Fibroblast of lung (primary cell): ENCODE results near the gene ACTR1A. TPM values are rescaled to one million over a fixed set of nuclear protein-coding genes. Genes with fewer than 3 reads are reported as not detected.

Source experiments
- DNase-seq, 2 donors: peaks; one replicate each; pipeline versions ENCODE4 v3.0.0 to v3.0.0-alpha.2; 2010; ENCODE audit warnings: low read depth in 2 of 2
- H2AFZ ChIP-seq: 2 replicates; pipeline ENCODE4 v1.5.1; 2012; ENCODE audit warnings: low read length, control low read depth, inconsistent platforms
- H3K27ac ChIP-seq: 2 replicates; pipeline ENCODE4 v1.5.1; 2011; ENCODE audit warnings: low read length, control low read depth; ENCODE audit not compliant: insufficient read depth
- H3K27me3 ChIP-seq: 2 replicates; pipeline ENCODE4 v1.5.1; 2011; ENCODE audit warnings: mild to moderate bottlenecking, low read length; ENCODE audit not compliant: control insufficient read depth, insufficient read depth
- H3K36me3 ChIP-seq: 2 replicates; pipeline ENCODE4 v1.5.1; 2011; ENCODE audit warnings: low read length; ENCODE audit not compliant: control insufficient read depth, insufficient read depth
- H3K4me1 ChIP-seq: 2 replicates; pipeline ENCODE4 v1.5.1; 2011; ENCODE audit warnings: low read length; ENCODE audit not compliant: control insufficient read depth, insufficient read depth; ENCODE audit errors: extremely low read depth
- H3K4me2 ChIP-seq: 2 replicates; pipeline ENCODE4 v1.5.1; 2011; ENCODE audit warnings: low read length, control low read depth; ENCODE audit not compliant: insufficient read depth; ENCODE audit errors: extremely low read depth
- H3K4me3 ChIP-seq, 4 experiments: fragments of 200-600 bp in 1 of 4; sonication (generic) in 1 of 4; replicated peaks in 1 of 4; 2 replicates each; pipeline ENCODE4 v1.5.1; 2011 to 2016; ENCODE audit warnings: low read length in 4 of 4, low read depth in 3 of 4, mild to moderate bottlenecking in 3 of 4, control low read depth in 2 of 4, inconsistent platforms in 1 of 4, mixed read lengths in 1 of 4; ENCODE audit not compliant: insufficient read depth in 1 of 4; ENCODE audit errors: control extremely low read depth in 1 of 4
- H3K79me2 ChIP-seq: 2 replicates; pipeline ENCODE4 v1.5.1; 2012; ENCODE audit warnings: mild to moderate bottlenecking, low read length, inconsistent platforms; ENCODE audit not compliant: control insufficient read depth, insufficient read depth
- H3K9ac ChIP-seq: 2 replicates; pipeline ENCODE4 v1.5.1; 2011; ENCODE audit warnings: mild to moderate bottlenecking, low read length, control low read depth; ENCODE audit not compliant: insufficient read depth
- H3K9me3 ChIP-seq: 2 replicates; pipeline ENCODE4 v1.5.1; 2012; ENCODE audit warnings: low read depth, low read length; ENCODE audit not compliant: control insufficient read depth, insufficient read depth
- H4K20me1 ChIP-seq: 2 replicates; pipeline ENCODE4 v1.5.1; 2011; ENCODE audit warnings: low read length; ENCODE audit not compliant: control insufficient read depth, insufficient read depth; ENCODE audit errors: extremely low read depth
- CTCF ChIP-seq, 2 donors: IDR thresholded peaks in 1 of 2; conservative IDR thresholded peaks in 1 of 2; 1 replicate in 1 of 2; 2 replicates in 1 of 2; pipeline ENCODE4 v1.5.1; 2011 to 2012; ENCODE audit warnings: low read length in 2 of 2, control low read depth in 1 of 2, inconsistent platforms in 1 of 2, low read depth in 1 of 2, mild to moderate bottlenecking in 1 of 2
- EZH2 ChIP-seq: IDR thresholded peaks from 2 replicates; pipeline ENCODE4 v1.5.1; 2012; ENCODE audit warnings: low read length, control low read depth, mild to moderate bottlenecking; ENCODE audit errors: missing control alignments
- polyA plus RNA-seq, 2 donors: library from polyadenylated mRNA; depleted of rRNA in 1 of 2; stranded (reverse) in 1 of 2; unstranded in 1 of 2; fragments of >200 nt; gene quantifications; 2 replicates each; pipeline ENCODE4 v1.2.1, GENCODE V29; 2011 to 2012; ENCODE audit warnings: missing spikeins in 1 of 2
- total RNA-seq: library from RNA; depleted of rRNA; stranded (reverse); fragments of >200 nt; gene quantifications from 2 replicates; pipeline ENCODE4 v1.2.1, GENCODE V29; 2014

Gene ACTR1A
- total and polyA plus RNA-seq, 2 donors (not counting 1 experiment from before 2014, with no cell fraction given): 125 to 128 TPM

GRCh38 chr10:102497545-102497944 is 5.0 kb downstream of the ACTR1A start:
- peaks cover 2% of the 10 kb centered on the region for H3K36me3 ChIP-seq
- H3K79me2 ChIP-seq: peaks cover 84% of the 10 kb centered on the region
- no peaks in the 10 kb centered on the region for H3K4me1 ChIP-seq
- H3K27me3 ChIP-seq: no peaks in the 10 kb centered on the region
- H3K4me3 ChIP-seq: no peak overlapping the region
- TF ChIP-seq CTCF (conservative IDR thresholded peaks at IDR 0.05 in 1 of 2, IDR thresholded peaks at IDR 0.05 in 1 of 2; ENCODE audit: low read depth in 1 of 2, low read length in 2 of 2) (no peak), EZH2 (no peak)
- peaks cover 6% of the 10 kb centered on the region for H4K20me1 ChIP-seq
- H3K27ac ChIP-seq: no peak overlapping the region
- H3K9ac ChIP-seq: no peak overlapping the region
- no peak overlapping the region for H3K4me2 ChIP-seq
- no peaks in the 10 kb centered on the region for H3K9me3 ChIP-seq
- no peak overlapping the region for H2AFZ ChIP-seq
- DNase-seq: no peak

GRCh38 chr10:102493771-102494170 is 8.7 kb downstream of the ACTR1A start:
- Histone ChIP-seq H2AFZ (no peak overlapping the region), H3K4me1 (no peaks in the 10 kb centered on the region), H3K9ac (no peak overlapping the region), H3K27me3 (no peaks in the 10 kb centered on the region), H3K4me3 (no peak overlapping the region), H4K20me1 (peaks cover 6% of the 10 kb centered on the region), H3K79me2 (peaks cover 69% of the 10 kb centered on the region), H3K36me3 (peaks cover 6% of the 10 kb centered on the region), H3K4me2 (no peak overlapping the region), H3K27ac (no peak overlapping the region), H3K9me3 (no peaks in the 10 kb centered on the region)
- no peak for DNase-seq
- TF ChIP-seq EZH2: no peak

GRCh38 chr10:102492983-102493382 is 9.5 kb downstream of the ACTR1A start:
- Histone ChIP-seq H3K9ac (no peak overlapping the region), H3K27ac (no peak overlapping the region)
- peak in 1 of 2 donors; percentile 22 for DNase-seq

More at GRCh38 chr10:102492983-102493382, 9.5 kb downstream of the ACTR1A start:
- H3K4me3 ChIP-seq: no peak overlapping the region
- H3K9me3 ChIP-seq: no peaks in the 10 kb centered on the region
- H3K79me2 ChIP-seq: peaks cover 61% of the 10 kb centered on the region
- H3K36me3 ChIP-seq: peaks cover 11% of the 10 kb centered on the region
- H3K4me2 ChIP-seq: no peak overlapping the region
- no peak overlapping the region for H2AFZ ChIP-seq
- peaks cover 6% of the 10 kb centered on the region for H4K20me1 ChIP-seq
- no peaks in the 10 kb centered on the region for H3K4me1 ChIP-seq
- H3K27me3 ChIP-seq: no peaks in the 10 kb centered on the region
- no peak for TF ChIP-seq CTCF (conservative IDR thresholded peaks at IDR 0.05 in 1 of 2, IDR thresholded peaks at IDR 0.05 in 1 of 2; ENCODE audit: low read depth in 1 of 2, low read length in 2 of 2)
- no peak for TF ChIP-seq EZH2
